ENCODE results near the gene TREX2.

The TREX2 gene

GRCh38 chrX:153448556-153449367 is 2.9 kb upstream of the TREX2 start:
- no peak overlapping the region for H3K4me3 ChIP-seq (replicated peaks; ENCODE audit: insufficient read depth, low read length)
- TF ChIP-seq GABPA (IDR thresholded peaks at IDR 0.05; ENCODE audit: low read depth) (no peak), REST (IDR thresholded peaks at IDR 0.05; ENCODE audit: insufficient replicate concordance, low read depth) (no peak), SPI1 (IDR thresholded peaks at IDR 0.05; ENCODE audit: borderline replicate concordance, low read depth) (no peak), POLR2AphosphoS5 (IDR thresholded peaks at IDR 0.05; ENCODE audit: low read depth) (no peak), CTCF (IDR thresholded peaks at IDR 0.05; ENCODE audit: insufficient read depth, low read length) (no peak)
- H3K27ac ChIP-seq (replicated peaks), result no peak overlapping the region
- DNase-seq (ENCODE audit: low read depth in 1 of 2, low spot score in 1 of 2), result no peak
- no peaks in the 10 kb centered on the region for H3K27me3 ChIP-seq (ENCODE audit: insufficient read depth, poor library complexity, severe bottlenecking)

DNA sequence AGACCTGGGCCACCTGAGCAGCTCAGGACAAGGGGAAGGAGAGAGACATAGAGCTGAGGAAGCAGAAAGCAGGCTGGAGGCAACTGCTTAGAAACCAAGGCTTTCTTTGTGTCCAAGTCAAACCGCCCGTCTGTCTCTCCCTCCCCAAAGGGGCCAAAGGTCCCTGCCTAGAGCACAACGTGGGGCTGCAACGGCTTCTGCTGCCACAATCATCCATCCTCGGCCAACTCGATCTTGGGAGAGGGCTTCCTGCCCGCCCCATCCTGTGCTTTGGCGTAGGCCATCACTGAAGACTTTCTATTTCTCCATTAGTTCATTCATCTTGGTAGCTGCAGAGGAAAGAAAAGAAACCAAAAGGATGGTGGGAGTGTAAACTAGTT is 1.7 kb upstream of the TREX2 start:
- DNase-seq (ENCODE audit: low read depth in 1 of 2, low spot score in 1 of 2), result no peak
- no peak overlapping the region for H3K4me3 ChIP-seq (replicated peaks; ENCODE audit: insufficient read depth, low read length)
- H3K27me3 ChIP-seq (ENCODE audit: insufficient read depth, poor library complexity, severe bottlenecking), result no peaks in the 10 kb centered on the region
- H3K27ac ChIP-seq (replicated peaks), result no peak overlapping the region
- no peak for TF ChIP-seq SPI1 (IDR thresholded peaks at IDR 0.05; ENCODE audit: borderline replicate concordance, low read depth)
- TF ChIP-seq POLR2AphosphoS5 (IDR thresholded peaks at IDR 0.05; ENCODE audit: low read depth), result no peak
- TF ChIP-seq CTCF (IDR thresholded peaks at IDR 0.05; ENCODE audit: insufficient read depth, low read length), result no peak
- no peak for TF ChIP-seq REST (IDR thresholded peaks at IDR 0.05; ENCODE audit: insufficient replicate concordance, low read depth)
- no peak for TF ChIP-seq GABPA (IDR thresholded peaks at IDR 0.05; ENCODE audit: low read depth)

DNA sequence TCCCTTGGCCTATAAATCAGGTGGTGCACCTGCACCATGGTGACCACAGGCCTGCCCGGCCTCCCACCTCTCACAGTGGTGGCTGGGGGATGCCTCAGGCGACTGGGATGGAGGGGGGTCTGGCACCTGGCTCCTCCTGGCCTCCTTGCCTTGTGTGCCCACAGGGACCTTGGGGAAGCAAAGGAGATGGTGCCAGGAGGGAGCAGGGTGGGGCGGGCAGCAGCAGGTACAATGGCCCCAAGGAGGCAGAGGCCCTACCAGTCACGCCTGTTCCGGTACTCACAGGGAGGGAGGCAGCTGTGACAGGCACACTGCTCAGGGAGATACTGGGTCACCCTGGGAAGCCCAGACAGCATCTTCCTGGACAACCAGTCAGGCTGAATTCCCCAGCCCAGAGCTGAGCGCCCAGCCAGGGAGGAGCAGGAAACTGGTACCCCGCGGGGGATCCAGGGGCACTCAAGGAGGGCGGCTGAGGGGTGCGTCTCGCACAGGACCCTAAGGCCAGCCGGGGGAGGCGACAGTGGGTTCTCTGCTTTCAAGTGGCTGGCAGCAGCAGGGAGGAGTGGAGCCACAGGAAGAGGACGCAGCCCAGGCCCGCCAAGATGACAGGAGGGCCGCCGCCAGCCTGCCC is 1.2 kb upstream of the TREX2 start:
- Histone ChIP-seq H3K27ac (replicated peaks) (no peak overlapping the region), H3K4me3 (replicated peaks; ENCODE audit: insufficient read depth, low read length) (no peak overlapping the region), H3K27me3 (ENCODE audit: insufficient read depth, poor library complexity, severe bottlenecking) (no peaks in the 10 kb centered on the region)
- TF ChIP-seq SPI1 (IDR thresholded peaks at IDR 0.05; ENCODE audit: borderline replicate concordance, low read depth) (no peak), CTCF (IDR thresholded peaks at IDR 0.05; ENCODE audit: insufficient read depth, low read length) (no peak), GABPA (IDR thresholded peaks at IDR 0.05; ENCODE audit: low read depth) (no peak), REST (IDR thresholded peaks at IDR 0.05; ENCODE audit: insufficient replicate concordance, low read depth) (no peak), POLR2AphosphoS5 (IDR thresholded peaks at IDR 0.05; ENCODE audit: low read depth) (no peak)
- no peak for DNase-seq (ENCODE audit: low read depth in 1 of 2, low spot score in 1 of 2)

Measured in HL-60 (cell line).